Trophoblast cell (in vitro differentiated cells and primary cell): ENCODE measurements around the gene HOXB1.
A peak's percentile ranks its signal among the peaks of the same experiment; 100 is the strongest.

Source experiments
- DNase-seq, 2 donors: peaks; one replicate each; pipeline ENCODE4 v3.0.0-alpha.2; 2016
- H2AFZ ChIP-seq: 2 replicates; pipeline ENCODE4 v1.6.1; 2013; ENCODE audit warnings: low read length, moderate library complexity, mild to moderate bottlenecking; ENCODE audit not compliant: insufficient read depth, poor library complexity
- H2AK5ac ChIP-seq: 2 replicates; pipeline ENCODE4 v1.6.1; 2013; ENCODE audit warnings: mild to moderate bottlenecking, low read length
- H2BK120ac ChIP-seq: 2 replicates; pipeline ENCODE4 v1.6.1; 2013; ENCODE audit warnings: low read length, mild to moderate bottlenecking, moderate library complexity; ENCODE audit not compliant: insufficient read depth, poor library complexity
- H2BK12ac ChIP-seq: 2 replicates; pipeline ENCODE4 v1.6.1; 2013; ENCODE audit warnings: mild to moderate bottlenecking, low read length, moderate library complexity
- H2BK5ac ChIP-seq: 2 replicates; pipeline ENCODE4 v1.6.1; 2013; ENCODE audit warnings: low read length, low read depth, moderate library complexity, mild to moderate bottlenecking; ENCODE audit not compliant: poor library complexity
- H3K14ac ChIP-seq: 2 replicates; pipeline ENCODE4 v1.6.1; 2013; ENCODE audit warnings: mild to moderate bottlenecking, low read length
- H3K18ac ChIP-seq: 2 replicates; pipeline ENCODE4 v1.6.1; 2013; ENCODE audit warnings: mild to moderate bottlenecking, low read length
- H3K23ac ChIP-seq: 2 replicates; pipeline ENCODE4 v1.6.1; 2013; ENCODE audit warnings: low read length
- H3K27ac ChIP-seq: 2 replicates; pipeline ENCODE4 v1.5.1; 2013; ENCODE audit warnings: low read depth, mild to moderate bottlenecking, inconsistent platforms, low read length, moderate library complexity
- H3K27me3 ChIP-seq: 2 replicates; pipeline ENCODE4 v1.6.1; 2013; ENCODE audit warnings: inconsistent platforms, mild to moderate bottlenecking, low read length, moderate library complexity; ENCODE audit not compliant: insufficient read depth
- H3K36me3 ChIP-seq, 2 experiments: 1 replicate in 1 of 2; 2 replicates in 1 of 2; pipeline ENCODE4 v1.6.1; 2013; ENCODE audit warnings: low read length in 2 of 2, mild to moderate bottlenecking in 2 of 2, moderate library complexity in 1 of 2; ENCODE audit not compliant: insufficient read depth in 2 of 2, control insufficient read depth in 1 of 2
- H3K4ac ChIP-seq: 2 replicates; pipeline ENCODE4 v1.6.1; 2013; ENCODE audit warnings: low read depth, mild to moderate bottlenecking, low read length, moderate library complexity
- H3K4me1 ChIP-seq, 2 experiments: 1 replicate in 1 of 2; 2 replicates in 1 of 2; pipeline ENCODE4 v1.6.1; 2013; ENCODE audit warnings: low read length in 2 of 2, mild to moderate bottlenecking in 2 of 2, moderate library complexity in 1 of 2; ENCODE audit not compliant: insufficient read depth in 2 of 2, control insufficient read depth in 1 of 2
- H3K4me2 ChIP-seq: 2 replicates; pipeline ENCODE4 v1.6.1; 2013; ENCODE audit warnings: inconsistent platforms, mild to moderate bottlenecking, low read length, moderate library complexity
- H3K4me3 ChIP-seq: 2 replicates; pipeline ENCODE4 v1.5.1; 2013; ENCODE audit warnings: mild to moderate bottlenecking, low read depth, low read length, inconsistent platforms
- H3K79me1 ChIP-seq: one replicate; pipeline ENCODE4 v1.6.1; 2013; ENCODE audit warnings: low read length
- H3K79me2 ChIP-seq: 2 replicates; pipeline ENCODE4 v1.6.1; 2013; ENCODE audit warnings: low read length, mild to moderate bottlenecking; ENCODE audit not compliant: control insufficient read depth, insufficient read depth, poor library complexity
- H3K9ac ChIP-seq: 2 replicates; pipeline ENCODE4 v1.6.1; 2013; ENCODE audit warnings: mild to moderate bottlenecking, low read length
- H3K9me3 ChIP-seq: 2 replicates; pipeline ENCODE4 v1.6.1; 2013; ENCODE audit warnings: low read depth, mild to moderate bottlenecking, control low read depth, inconsistent platforms, low read length; ENCODE audit not compliant: insufficient read depth
- H4K12ac ChIP-seq: 2 replicates; pipeline ENCODE4 v1.6.1; 2013; ENCODE audit warnings: low read depth, mild to moderate bottlenecking, low read length, moderate library complexity
- H4K8ac ChIP-seq: 2 replicates; pipeline ENCODE4 v1.6.1; 2013; ENCODE audit warnings: low read depth, mild to moderate bottlenecking, low read length, moderate library complexity
- H4K91ac ChIP-seq: one replicate; pipeline ENCODE4 v1.6.1; 2013; ENCODE audit warnings: low read depth, mild to moderate bottlenecking, low read length, moderate library complexity
- WGBS: extraction: QIAGEN DNeasy Blood & Tissue Kit; methylation state at CpG from one replicate; pipeline ENCODE4 v1.1.7; 2013; ENCODE audit warnings: missing lambda C conversion rate; ENCODE audit not compliant: insufficient read length, insufficient coverage; ENCODE audit errors: extremely low coverage; 5-methylcytosine and 5-hydroxymethylcytosine counted together

The HOXB1 gene

GRCh38 chr17:48545022-48545375, 14.2 kb upstream of the HOXB1 start, which contains the start of gene HOXB2:
HOXB2 (minus strand) TSS chr17:48545109; CDS start chr17:48544911, 198 bp downstream.
- H3K9me3 ChIP-seq, result no peaks in the 10 kb centered on the region
- H3K23ac ChIP-seq, result no peak within 1 kb of the TSS
- peaks cover 10 to 34% of the 10 kb centered on the region in 2 experiments for H3K4me1 ChIP-seq
- peak within 1 kb of the TSS; percentile 77 for H4K8ac ChIP-seq
- H3K18ac ChIP-seq, result peak within 1 kb of the TSS; percentile 92
- peaks cover 49% of the 10 kb centered on the region for H3K79me1 ChIP-seq
- H2BK5ac ChIP-seq, result peak within 1 kb of the TSS; percentile 96
- H3K4ac ChIP-seq, result peak within 1 kb of the TSS; percentile 97
- peak within 1 kb of the TSS; percentile 85 for H2BK120ac ChIP-seq
- H3K4me2 ChIP-seq, result peak within 1 kb of the TSS; percentile 65
- peak within 1 kb of the TSS; percentile 43 for H4K12ac ChIP-seq
- H2AK5ac ChIP-seq, result peak within 1 kb of the TSS; percentile 91
- H3K27ac ChIP-seq, result peak within 1 kb of the TSS; percentile 92
- peak within 1 kb of the TSS; percentile 84 for H3K14ac ChIP-seq
- peak within 1 kb of the TSS; percentile 90 for H2BK12ac ChIP-seq
- no CpG with 5 or more reads among the region's 12 CpGs for WGBS
- peak within 1 kb of the TSS; percentile 82 for H3K4me3 ChIP-seq
- peak within 1 kb of the TSS; percentile 56 for H2AFZ ChIP-seq
- peaks cover 2 to 12% of the 10 kb centered on the region in 2 experiments for H3K36me3 ChIP-seq
- no peak for DNase-seq
- peaks cover 28% of the 10 kb centered on the region for H3K79me2 ChIP-seq
- H4K91ac ChIP-seq, result peak within 1 kb of the TSS; percentile 93
- H3K9ac ChIP-seq, result peak within 1 kb of the TSS; percentile 85
- no peaks in the 10 kb centered on the region for H3K27me3 ChIP-seq

- H3K27ac ChIP-seq, result peak overlapping the region; percentile 92
- H3K4me1 ChIP-seq, result peaks cover 10 to 32% of the 10 kb centered on the region in 2 experiments
- H2AK5ac ChIP-seq, result no peak overlapping the region
- peak overlapping the region; percentile 93 for H4K91ac ChIP-seq
- H3K9ac ChIP-seq, result peak overlapping the region; percentile 85
- peaks cover 28% of the 10 kb centered on the region for H3K79me2 ChIP-seq
- H3K27me3 ChIP-seq, result no peaks in the 10 kb centered on the region
- H3K18ac ChIP-seq, result peak overlapping the region; percentile 49
- H2BK120ac ChIP-seq, result peak overlapping the region; percentile 83
- H2BK12ac ChIP-seq, result peak overlapping the region; percentile 54
- peak overlapping the region; percentile 96 for H2BK5ac ChIP-seq
- H3K4ac ChIP-seq, result peak overlapping the region; percentile 97
- H3K9me3 ChIP-seq, result no peaks in the 10 kb centered on the region
- H4K8ac ChIP-seq, result peak overlapping the region; percentile 71
- peak overlapping the region; percentile 65 for H3K4me2 ChIP-seq
- H3K14ac ChIP-seq, result peak overlapping the region; percentile 84
- WGBS, result no CpG with 5 or more reads among the region's 38 CpGs
- peaks cover 2 to 10% of the 10 kb centered on the region in 2 experiments for H3K36me3 ChIP-seq
- H4K12ac ChIP-seq, result peak overlapping the region; percentile 43
- H3K4me3 ChIP-seq, result peak overlapping the region; percentile 68
- DNase-seq, result no peak
- no peak overlapping the region for H2AFZ ChIP-seq
- no peak overlapping the region for H3K23ac ChIP-seq
- peaks cover 49% of the 10 kb centered on the region for H3K79me1 ChIP-seq
Measured at GRCh38 chr17:48544349-48545021, 13.7 kb upstream of the HOXB1 start.

GRCh38 chr17:48543854-48544348, 13.1 kb upstream of the HOXB1 start:
- Histone ChIP-seq H3K27me3 (no peaks in the 10 kb centered on the region), H2AK5ac (peak overlapping the region; percentile 91)

DNA sequence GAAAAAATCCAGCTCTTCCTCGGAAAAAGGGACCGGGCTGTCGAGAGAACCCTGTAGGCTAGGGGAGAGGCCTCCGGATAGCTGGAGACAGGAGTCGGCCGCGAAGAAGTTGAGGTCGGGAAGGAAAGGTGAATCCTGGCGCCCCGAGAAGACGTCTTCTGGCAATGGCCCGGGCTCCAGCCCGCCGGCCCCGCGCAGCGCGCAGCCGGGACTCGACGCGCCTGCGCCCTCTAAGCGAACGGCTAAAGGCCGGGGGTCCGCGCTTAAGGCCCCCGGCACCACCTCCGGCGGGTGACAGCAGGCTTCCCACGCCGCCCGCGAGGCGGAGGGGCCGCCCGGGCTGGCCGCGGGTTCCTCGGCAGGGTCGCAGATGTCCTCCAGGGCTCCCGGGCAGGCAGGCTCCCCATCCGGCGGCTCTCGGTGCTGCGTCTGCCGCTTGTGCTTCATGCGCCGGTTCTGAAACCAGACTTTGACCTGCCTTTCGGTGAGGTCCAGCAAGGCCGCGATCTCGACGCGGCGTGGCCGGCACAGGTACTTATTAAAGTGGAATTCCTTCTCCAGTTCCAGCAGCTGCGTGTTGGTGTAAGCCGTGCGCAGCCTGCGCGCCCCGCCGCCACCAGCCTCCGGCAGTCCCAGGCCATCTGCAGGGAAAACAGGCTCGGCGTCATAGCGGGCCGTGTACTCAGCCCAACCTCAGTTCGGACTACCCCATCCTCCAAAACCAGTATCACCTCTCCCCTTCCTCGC, 12.5 kb upstream of the HOXB1 start:
- no CpG with 5 or more reads among the region's 72 CpGs for WGBS
- Histone ChIP-seq H3K27me3 (no peaks in the 10 kb centered on the region), H3K79me2 (peaks cover 28% of the 10 kb centered on the region), H3K4me3 (peak overlapping the region; percentile 82), H2BK12ac (peak overlapping the region; percentile 86), H2BK120ac (peak overlapping the region; percentile 78), H3K79me1 (peaks cover 49% of the 10 kb centered on the region), H3K4me2 (peak overlapping the region; percentile 65), H3K18ac (peak overlapping the region; percentile 97), H2BK5ac (peak overlapping the region; percentile 91), H3K4me1 (peaks cover 10 to 29% of the 10 kb centered on the region in 2 experiments), H3K9me3 (no peaks in the 10 kb centered on the region), H4K12ac (peak overlapping the region; percentile 73), H3K4ac (peak overlapping the region; percentile 97), H4K91ac (peak overlapping the region; percentile 83), H2AK5ac (peak overlapping the region; percentile 92), H3K9ac (peak overlapping the region; percentile 83), H3K27ac (peak overlapping the region; percentile 92), H4K8ac (peak overlapping the region; percentile 88), H3K23ac (no peak overlapping the region), H3K14ac (peak overlapping the region; percentile 99), H2AFZ (peak overlapping the region; percentile 83), H3K36me3 (peaks cover 2 to 10% of the 10 kb centered on the region in 2 experiments)
- DNase-seq, result peak; percentile 63 to 82

More at GRCh38 chr17:48543854-48544348, 13.1 kb upstream of the HOXB1 start:
- Histone ChIP-seq H3K36me3 (peaks cover 2 to 10% of the 10 kb centered on the region in 2 experiments), H3K4me3 (peak overlapping the region; percentile 82), H2AFZ (peak overlapping the region; percentile 24), H2BK12ac (peak overlapping the region; percentile 58), H3K23ac (no peak overlapping the region), H4K91ac (peak overlapping the region; percentile 93), H3K9me3 (no peaks in the 10 kb centered on the region), H3K4ac (peak overlapping the region; percentile 97), H3K9ac (peak overlapping the region; percentile 85), H3K79me2 (peaks cover 28% of the 10 kb centered on the region), H2BK5ac (peak overlapping the region; percentile 96), H2BK120ac (peak overlapping the region; percentile 83), H3K79me1 (peaks cover 49% of the 10 kb centered on the region), H4K8ac (peak overlapping the region; percentile 88), H3K18ac (peak overlapping the region; percentile 92), H3K14ac (peak overlapping the region; percentile 84), H3K4me2 (peak overlapping the region; percentile 65), H3K4me1 (peaks cover 10 to 32% of the 10 kb centered on the region in 2 experiments), H4K12ac (peak overlapping the region; percentile 43), H3K27ac (peak overlapping the region; percentile 92)
- WGBS, result no CpG with 5 or more reads among the region's 20 CpGs
- no peak for DNase-seq
